Sigmoid colon (tissue), 7 donors: ENCODE results near the gene TMEM135. TPM values are rescaled to one million over a fixed set of nuclear protein-coding genes. Genes with fewer than 3 reads are reported as not detected.

Source experiments
- DNase-seq: peaks from one replicate; pipeline ENCODE4 v3.0.0-alpha.2; 2019
- H3K27ac ChIP-seq, 4 donors: fragments of 200-600 bp; sonication (generic); one replicate each; pipeline ENCODE4 v1.5.1; 2016 to 2019; ENCODE audit warnings: mild to moderate bottlenecking in 1 of 4
- H3K27me3 ChIP-seq, 3 donors: fragments of 200-600 bp; sonication (generic); one replicate each; pipeline ENCODE4 v1.5.1; 2019; ENCODE audit warnings: mild to moderate bottlenecking in 1 of 3
- H3K36me3 ChIP-seq, 4 donors: fragments of 200-600 bp; sonication (generic); one replicate each; pipeline ENCODE4 v1.5.1; 2016 to 2019
- H3K4me1 ChIP-seq, 4 donors: fragments of 200-600 bp; sonication (generic); one replicate each; pipeline ENCODE4 v1.5.1; 2017 to 2019
- H3K4me3 ChIP-seq, 4 donors: fragments of 200-600 bp; sonication (generic); one replicate each; pipeline ENCODE4 v1.5.1; 2017 to 2019; ENCODE audit warnings: mild to moderate bottlenecking in 2 of 4, moderate library complexity in 1 of 4
- H3K9me3 ChIP-seq, 4 donors: fragments of 200-600 bp in 3 of 4; sonication (generic) in 3 of 4; one replicate each; pipeline versions ENCODE4 v1.5.1 to v1.6.1; 2013 to 2019
- EP300 ChIP-seq, 4 donors: sonication (generic); formaldehyde crosslinking; IDR thresholded peaks; one replicate each; pipeline ENCODE4 v1.6.1; 2017; ENCODE audit warnings: antibody characterized with exemption in 4 of 4
- POLR2A ChIP-seq, 2 donors: fragments of 450-650 bp; IDR thresholded peaks; one replicate each; pipeline ENCODE4 v1.6.1; 2016; ENCODE audit warnings: antibody characterized with exemption in 2 of 2, mild to moderate bottlenecking in 2 of 2, moderate library complexity in 2 of 2
- POLR2AphosphoS5 ChIP-seq, 4 donors: sonication (generic); formaldehyde crosslinking; IDR thresholded peaks; one replicate each; pipeline ENCODE4 v1.6.1; 2017; ENCODE audit warnings: antibody characterized with exemption in 4 of 4
- WGBS, 2 donors: extraction: QIAGEN DNeasy Blood & Tissue Kit; methylation state at CpG; one replicate each; pipeline ENCODE4 v1.1.7; 2013; 5-methylcytosine and 5-hydroxymethylcytosine counted together
- intact Hi-C: fragments of 100-400 bp; cut with DNase I; formaldehyde crosslinking; loops from one replicate; pipeline ENCODE4 v1.15.1; 2023
- polyA plus RNA-seq, 3 donors: library from polyadenylated mRNA; stranded (reverse); fragments of 200-250 nt; gene quantifications; one replicate each; pipeline ENCODE4 v1.2.3, GENCODE V29; 2013
- total RNA-seq, 4 donors: library from RNA; depleted of rRNA; stranded (reverse); fragments of >200 nt; gene quantifications; one replicate each; pipeline ENCODE4 v1.1.0, GENCODE V29; 2016
- TF ChIP-seq, protein P1 (sequence below), 4 experiments: fragments of 450-650 bp in 3 of 4; fragments of 200-600 bp in 1 of 4; IDR thresholded peaks; one replicate each; pipeline ENCODE4 v1.5.1; 2016 to 2019; ENCODE audit warnings: antibody characterized with exemption in 4 of 4, mild to moderate bottlenecking in 3 of 4, moderate library complexity in 2 of 4
- donor health status: healthy with polysubstance abuse.
- donor health status: Bipolar disorder and iron deficiency.
- donor health status: healthy.

Gene TMEM135
- total and polyA plus RNA-seq, 7 donors, result 4.8 to 36.2 (median 20.0) TPM

DNA sequence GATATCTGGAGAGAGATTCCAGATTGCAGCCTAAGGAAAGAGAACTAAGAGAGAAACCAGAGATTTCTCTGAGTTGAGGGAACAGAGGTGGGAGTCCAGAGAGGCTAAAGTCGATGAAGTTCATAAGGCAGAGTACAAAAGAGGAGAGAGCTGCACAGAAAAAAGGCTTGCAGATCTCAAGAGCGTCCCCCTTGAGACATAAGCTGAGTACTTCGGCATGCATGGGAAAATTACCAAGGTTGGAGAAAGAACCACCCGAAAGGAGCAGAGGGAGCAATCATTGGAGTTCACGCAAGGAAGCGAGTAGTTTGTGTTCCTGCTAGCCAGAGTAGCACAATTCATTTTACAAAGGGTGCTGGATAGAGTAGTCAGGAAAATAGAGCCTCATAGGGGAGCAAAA, 293.5 kb downstream of the TMEM135 start:
- H3K27me3 ChIP-seq, result no peaks in the 10 kb centered on the region
- H3K9me3 ChIP-seq, result peaks cover 0 to 1% (median 0%) of the 10 kb centered on the region in 4 donors
- H3K4me1 ChIP-seq, result no peaks in the 10 kb centered on the region
- TF ChIP-seq POLR2A (IDR thresholded peaks at IDR 0.05), result no peak
- peak in 1 of 4 donors; percentile 18 for TF ChIP-seq POLR2AphosphoS5 (IDR thresholded peaks at IDR 0.05)
- TF ChIP-seq EP300 (IDR thresholded peaks at IDR 0.05), result no peak
- TF ChIP-seq, protein P1, sequence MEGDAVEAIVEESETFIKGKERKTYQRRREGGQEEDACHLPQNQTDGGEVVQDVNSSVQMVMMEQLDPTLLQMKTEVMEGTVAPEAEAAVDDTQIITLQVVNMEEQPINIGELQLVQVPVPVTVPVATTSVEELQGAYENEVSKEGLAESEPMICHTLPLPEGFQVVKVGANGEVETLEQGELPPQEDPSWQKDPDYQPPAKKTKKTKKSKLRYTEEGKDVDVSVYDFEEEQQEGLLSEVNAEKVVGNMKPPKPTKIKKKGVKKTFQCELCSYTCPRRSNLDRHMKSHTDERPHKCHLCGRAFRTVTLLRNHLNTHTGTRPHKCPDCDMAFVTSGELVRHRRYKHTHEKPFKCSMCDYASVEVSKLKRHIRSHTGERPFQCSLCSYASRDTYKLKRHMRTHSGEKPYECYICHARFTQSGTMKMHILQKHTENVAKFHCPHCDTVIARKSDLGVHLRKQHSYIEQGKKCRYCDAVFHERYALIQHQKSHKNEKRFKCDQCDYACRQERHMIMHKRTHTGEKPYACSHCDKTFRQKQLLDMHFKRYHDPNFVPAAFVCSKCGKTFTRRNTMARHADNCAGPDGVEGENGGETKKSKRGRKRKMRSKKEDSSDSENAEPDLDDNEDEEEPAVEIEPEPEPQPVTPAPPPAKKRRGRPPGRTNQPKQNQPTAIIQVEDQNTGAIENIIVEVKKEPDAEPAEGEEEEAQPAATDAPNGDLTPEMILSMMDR (IDR thresholded peaks at IDR 0.05), result no peak
- peak; percentile 53 for DNase-seq
- no peaks in the 10 kb centered on the region for H3K36me3 ChIP-seq
- H3K4me3 ChIP-seq, result no peak overlapping the region
- intact Hi-C loops, result no loop called here
- 89 to 92% methylated on average over 6 of the region's 6 CpGs for WGBS, 2 donors
- peak overlapping the region in 1 of 4 donors; percentile 20 for H3K27ac ChIP-seq

DNA sequence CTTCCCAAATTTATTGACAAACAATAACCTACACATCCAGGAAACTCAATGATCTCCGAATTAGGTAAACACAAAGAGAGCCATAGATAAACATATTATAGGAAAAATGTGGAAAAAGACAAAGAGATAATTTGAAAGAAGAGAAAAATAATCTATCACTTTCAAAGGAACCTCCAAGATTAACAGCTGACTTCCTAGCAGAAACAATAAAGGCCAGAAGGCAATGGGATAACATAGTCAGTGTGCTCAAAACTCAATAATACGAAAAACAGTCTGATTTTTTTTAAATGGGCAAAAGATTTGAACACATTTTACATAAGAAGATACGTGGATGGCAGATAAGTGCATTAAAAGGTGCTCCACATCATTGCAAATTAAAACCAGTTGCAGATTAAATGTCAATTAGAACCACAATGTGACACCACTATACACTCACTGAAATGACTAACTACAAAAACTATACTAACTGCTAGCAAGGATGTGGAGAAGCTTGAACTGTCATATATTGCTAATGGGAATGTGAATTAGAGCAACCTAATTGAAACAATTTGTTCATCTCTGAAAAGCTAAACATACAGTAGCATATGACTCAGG, 300.4 kb downstream of the TMEM135 start:
- intact Hi-C loops, result no loop called here
- 80 to 88% methylated on average over 3 of the region's 3 CpGs for WGBS, 2 donors
- TF ChIP-seq, protein P1 (IDR thresholded peaks at IDR 0.05), result no peak
- TF ChIP-seq POLR2A (IDR thresholded peaks at IDR 0.05), result no peak
- TF ChIP-seq POLR2AphosphoS5 (IDR thresholded peaks at IDR 0.05), result no peak
- TF ChIP-seq EP300 (IDR thresholded peaks at IDR 0.05), result no peak

DNA sequence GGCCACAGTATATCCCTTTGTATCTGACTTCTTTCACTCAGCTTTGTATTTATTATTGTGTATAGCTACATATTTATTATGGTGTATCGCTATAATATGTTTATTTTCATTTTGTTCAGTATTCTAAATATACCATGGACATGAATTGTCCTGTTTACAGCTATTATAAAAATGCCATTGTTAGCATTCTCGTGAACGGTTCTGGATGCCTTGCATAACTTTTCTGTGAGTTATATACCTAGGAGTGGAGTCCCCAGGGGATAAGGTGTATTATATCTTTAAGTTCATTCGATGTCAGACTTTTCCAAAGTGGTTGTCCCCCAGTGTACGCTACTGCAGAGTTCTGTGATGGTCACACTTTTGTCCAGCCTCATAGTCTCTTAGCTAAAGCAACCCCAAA, 301.7 kb downstream of the TMEM135 start:
- WGBS, 2 donors, result 83 to 92% methylated on average over 5 of the region's 5 CpGs
- intact Hi-C loops, result no loop called here

More for the DNA sequence above, 300.4 kb downstream of the TMEM135 start:
- Histone ChIP-seq H3K4me3 (no peak overlapping the region), H3K27ac (no peak overlapping the region), H3K36me3 (no peaks in the 10 kb centered on the region), H3K9me3 (peaks cover 3 to 16% (median 5%) of the 10 kb centered on the region in 4 donors), H3K4me1 (no peaks in the 10 kb centered on the region), H3K27me3 (no peaks in the 10 kb centered on the region)
- DNase-seq, result no peak

DNA sequence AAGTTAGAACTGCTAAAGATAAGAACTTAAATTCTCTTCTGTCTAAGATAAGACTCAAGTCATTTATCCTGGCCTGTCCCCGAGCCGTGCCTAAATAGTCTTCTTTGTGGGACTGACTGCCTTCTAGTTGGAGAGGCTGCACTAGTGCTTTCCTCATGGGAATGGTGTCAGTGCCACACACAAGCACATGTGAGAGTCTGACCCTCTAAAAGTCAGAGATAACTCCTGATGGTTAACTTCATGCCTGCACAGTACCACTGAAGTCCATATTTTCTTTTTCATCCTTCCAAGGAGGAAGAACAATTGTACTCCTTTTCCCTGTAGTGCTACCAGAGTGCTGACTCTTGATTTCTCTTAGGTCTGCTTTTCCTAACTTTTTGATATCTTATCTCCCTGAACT, 309.7 kb downstream of the TMEM135 start:
- WGBS, 2 donors, result 81 to 90% methylated on average over 2 of the region's 2 CpGs
- intact Hi-C loops, result no loop called here
- TF ChIP-seq POLR2AphosphoS5 (IDR thresholded peaks at IDR 0.05) (no peak), POLR2A (IDR thresholded peaks at IDR 0.05) (no peak), EP300 (IDR thresholded peaks at IDR 0.05) (no peak)
- TF ChIP-seq, protein P1 (IDR thresholded peaks at IDR 0.05), result no peak

More for the DNA sequence above, 301.7 kb downstream of the TMEM135 start:
- no peak for DNase-seq
- TF ChIP-seq, protein P1 (IDR thresholded peaks at IDR 0.05), result no peak
- TF ChIP-seq EP300 (IDR thresholded peaks at IDR 0.05) (no peak), POLR2AphosphoS5 (IDR thresholded peaks at IDR 0.05) (no peak), POLR2A (IDR thresholded peaks at IDR 0.05) (no peak)
- H3K27ac ChIP-seq, result no peak overlapping the region
- no peak overlapping the region for H3K4me3 ChIP-seq
- H3K4me1 ChIP-seq, result no peaks in the 10 kb centered on the region
- peaks cover 3 to 16% (median 5%) of the 10 kb centered on the region in 4 donors for H3K9me3 ChIP-seq
- H3K27me3 ChIP-seq, result no peaks in the 10 kb centered on the region
- H3K36me3 ChIP-seq, result no peaks in the 10 kb centered on the region

DNA sequence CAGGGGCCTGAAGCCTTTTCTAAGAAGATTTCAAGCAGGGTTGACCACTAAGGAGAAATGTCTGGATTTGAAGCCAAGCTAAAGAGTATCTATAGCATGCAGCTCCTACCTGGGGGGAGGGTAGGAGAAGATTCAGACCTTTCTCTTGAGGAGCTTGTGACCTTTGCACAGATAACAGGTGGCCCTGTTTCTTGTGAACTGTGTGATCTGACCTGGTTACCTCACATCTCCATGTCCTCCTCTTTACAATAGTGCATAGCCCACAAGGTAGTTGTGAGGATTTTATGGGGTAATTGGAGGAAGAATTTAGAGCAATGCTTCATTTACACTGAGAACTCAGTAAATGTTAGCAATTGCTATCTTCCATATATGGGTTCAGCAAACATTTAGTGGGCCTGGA, 310.1 kb downstream of the TMEM135 start:
- Histone ChIP-seq H3K36me3 (no peaks in the 10 kb centered on the region), H3K9me3 (no peaks in the 10 kb centered on the region), H3K4me1 (peaks cover 0 to 23% (median 10%) of the 10 kb centered on the region in 4 donors), H3K4me3 (no peak overlapping the region), H3K27me3 (no peaks in the 10 kb centered on the region), H3K27ac (no peak overlapping the region)
- intact Hi-C loops, result no loop called here
- no peak for DNase-seq
- TF ChIP-seq, protein P1 (IDR thresholded peaks at IDR 0.05), result no peak
- TF ChIP-seq EP300 (IDR thresholded peaks at IDR 0.05), result no peak
- TF ChIP-seq POLR2A (IDR thresholded peaks at IDR 0.05), result no peak
- TF ChIP-seq POLR2AphosphoS5 (IDR thresholded peaks at IDR 0.05), result no peak

More for the DNA sequence above, 309.7 kb downstream of the TMEM135 start:
- DNase-seq, result no peak
- no peaks in the 10 kb centered on the region for H3K36me3 ChIP-seq
- H3K27ac ChIP-seq, result no peak overlapping the region
- no peak overlapping the region for H3K4me3 ChIP-seq
- no peaks in the 10 kb centered on the region for H3K9me3 ChIP-seq
- H3K4me1 ChIP-seq, result peaks cover 0 to 18% (median 6%) of the 10 kb centered on the region in 4 donors
- H3K27me3 ChIP-seq, result no peaks in the 10 kb centered on the region
